Activated CD8-positive, alpha-beta memory T cell treated with anti-CD3 and anti-CD28 coated beads for 1 hour (primary cell): ENCODE measurements around the gene MS4A5.
"Not testable (repeated sequence)": the region's sequence is repeated elsewhere in the genome, so short reads cannot be mapped to it uniquely, and the experiment has no call there.

Source experiments
- DNase-seq, 2 donors: peaks; one replicate each; pipeline ENCODE4 v3.0.0-alpha.2; 2020; ENCODE audit warnings: low read depth in 1 of 2; ENCODE audit errors: extremely low read depth in 1 of 2

Gene MS4A5

GRCh38 chr11:60429272-60429671 is at the start of gene MS4A5:
TSS of gene MS4A5 (plus strand) at chr11:60429572. CDS start at chr11:60429675, 103 bp downstream.
- no peak for DNase-seq

DNA sequence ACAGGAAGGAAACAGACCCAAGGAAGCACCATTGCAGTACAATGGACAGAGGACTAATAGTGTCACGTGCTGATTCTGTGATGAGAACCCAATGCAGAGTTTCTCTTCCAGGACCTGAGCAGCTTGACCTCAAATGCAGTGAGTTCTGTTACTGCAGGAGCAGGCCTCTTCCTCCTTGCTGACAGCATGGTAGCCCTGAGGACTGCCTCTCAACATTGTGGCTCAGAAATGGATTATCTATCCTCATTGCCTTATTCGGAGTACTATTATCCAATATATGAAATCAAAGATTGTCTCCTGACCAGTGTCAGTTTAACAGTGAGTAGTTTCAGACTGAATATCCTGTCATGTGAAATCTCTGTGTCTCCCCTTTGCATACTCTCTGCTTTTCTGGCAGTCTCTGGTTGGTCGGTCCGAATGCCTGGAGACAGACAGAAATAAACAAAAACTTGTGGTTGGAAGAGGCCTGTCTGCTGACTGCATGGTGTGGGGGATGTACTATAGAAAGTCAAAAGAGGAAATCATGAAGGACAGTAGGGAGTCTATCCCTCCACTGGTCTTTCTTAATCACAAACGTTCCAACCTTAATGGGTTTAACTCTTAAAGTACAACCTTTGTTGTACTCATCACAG is 40.0 kb upstream of the MS4A5 start:
- DNase-seq = no peak

- DNase-seq = no peak
Measured at GRCh38 chr11:60390419-60390818, 39.0 kb upstream of the MS4A5 start.

DNA sequence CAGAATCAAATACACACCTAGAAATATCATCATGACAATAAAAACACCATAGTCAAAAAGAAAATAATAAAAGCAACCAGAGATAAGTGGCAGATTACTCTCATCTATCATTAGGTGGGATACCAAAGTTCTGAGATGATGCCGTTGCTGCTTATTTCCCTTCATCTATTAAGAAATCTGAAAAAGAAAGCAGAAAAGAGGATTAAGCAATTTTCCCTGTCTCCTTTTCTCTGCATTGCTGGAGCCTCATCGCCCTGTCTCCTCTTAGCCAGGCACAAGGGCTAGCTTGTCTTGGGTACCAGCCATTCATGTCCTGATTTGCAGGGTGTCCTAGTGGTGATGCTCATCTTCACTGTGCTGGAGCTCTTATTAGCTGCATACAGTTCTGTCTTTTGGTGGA is 37.0 kb upstream of the MS4A5 start:
- DNase-seq = no peak

GRCh38 chr11:60393016-60393415 is 36.4 kb upstream of the MS4A5 start:
- DNase-seq = no peak

GRCh38 chr11:60394666-60395380 is 34.5 kb upstream of the MS4A5 start:
- no peak for DNase-seq

GRCh38 chr11:60396382-60396781 is 33.0 kb upstream of the MS4A5 start, which contains the start of gene MS4A14:
TSS of gene MS4A14 (plus strand) at chr11:60396459. CDS start at chr11:60396579, 120 bp downstream.
- DNase-seq = no peak

- no peak for DNase-seq
Measured at GRCh38 chr11:60396799-60397198, 32.6 kb upstream of the MS4A5 start.

DNA sequence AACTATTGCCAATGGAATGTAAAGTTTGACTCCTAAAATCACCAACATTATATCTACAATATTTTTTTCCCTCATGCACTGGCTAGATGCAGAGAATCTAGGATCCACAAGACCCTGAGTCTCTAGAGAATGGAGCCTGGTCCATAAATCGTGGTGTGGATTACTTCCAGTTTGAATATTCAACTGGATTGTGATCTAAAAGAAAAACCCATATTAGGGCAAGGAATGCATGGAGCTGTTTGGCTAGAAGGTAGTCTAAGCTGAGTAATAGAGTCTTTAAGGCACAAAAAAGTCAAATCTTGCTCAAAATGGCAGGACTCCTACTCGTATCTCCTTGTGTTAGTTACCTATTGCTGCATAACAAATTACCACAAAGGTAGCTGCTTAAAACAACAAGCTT is 9.4 kb upstream of the MS4A5 start:
- no peak for DNase-seq

DNA sequence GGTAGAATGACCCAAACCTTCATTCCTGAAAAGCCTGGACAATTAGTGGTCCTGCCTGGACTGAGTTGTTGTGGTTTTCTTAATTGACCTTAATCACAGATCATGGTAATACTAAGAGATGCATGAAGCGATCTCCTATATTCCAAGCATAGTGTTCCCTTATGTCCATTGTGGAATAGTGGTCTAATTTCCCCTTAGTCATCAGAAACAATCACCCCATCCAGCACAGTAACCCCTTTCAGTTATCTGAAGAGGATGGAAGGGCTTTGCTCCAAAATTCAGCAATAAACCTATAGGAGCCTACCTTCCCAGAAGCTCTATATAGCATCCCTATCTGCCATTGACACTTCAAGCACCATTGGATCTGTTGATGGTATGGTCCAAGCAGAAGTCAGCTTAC is 6.8 kb upstream of the MS4A5 start:
- no peak for DNase-seq

DNA sequence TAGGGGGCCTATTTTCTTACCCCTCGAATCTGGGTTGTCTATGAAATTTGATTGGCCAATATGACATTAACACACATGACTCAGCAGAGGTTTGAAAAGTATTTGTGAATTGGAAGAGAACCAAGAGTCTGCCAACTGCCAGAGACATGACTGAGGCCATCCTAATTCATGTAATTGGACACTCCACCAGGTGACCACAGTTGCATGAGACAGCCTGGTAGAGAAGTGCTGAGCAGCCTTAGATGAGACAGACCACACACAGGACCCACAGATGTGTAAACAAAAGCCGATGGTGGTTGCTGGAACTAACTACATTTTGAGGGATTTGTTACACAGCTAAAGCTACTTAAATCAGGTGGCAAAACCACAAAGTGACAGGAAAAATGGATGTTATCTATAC is 855 bp upstream of the MS4A5 start:
- no peak for DNase-seq

GRCh38 chr11:60431251-60431650 is 1.9 kb downstream of the MS4A5 start:
- DNase-seq = no peak

GRCh38 chr11:60433401-60433800 is 4.0 kb downstream of the MS4A5 start:
- no peak for DNase-seq

DNA sequence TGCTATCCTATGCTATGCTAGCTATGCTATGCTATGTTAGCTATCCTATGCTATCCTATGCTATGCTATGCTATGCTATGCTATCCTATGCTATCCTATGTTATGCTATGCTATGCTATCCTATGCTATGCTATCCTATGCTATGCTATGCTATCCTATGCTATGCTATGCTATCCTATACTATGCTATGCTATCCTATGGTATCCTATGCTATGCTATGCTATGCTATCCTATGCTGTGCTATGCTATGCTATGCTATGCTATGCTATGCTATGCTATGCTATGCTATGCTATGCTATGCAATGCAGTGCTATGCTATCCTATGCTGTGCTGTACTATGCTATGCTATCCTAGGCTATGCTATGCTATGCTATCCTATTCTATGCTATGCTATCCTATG is 17.7 kb downstream of the MS4A5 start:
- DNase-seq = no peak

DNA sequence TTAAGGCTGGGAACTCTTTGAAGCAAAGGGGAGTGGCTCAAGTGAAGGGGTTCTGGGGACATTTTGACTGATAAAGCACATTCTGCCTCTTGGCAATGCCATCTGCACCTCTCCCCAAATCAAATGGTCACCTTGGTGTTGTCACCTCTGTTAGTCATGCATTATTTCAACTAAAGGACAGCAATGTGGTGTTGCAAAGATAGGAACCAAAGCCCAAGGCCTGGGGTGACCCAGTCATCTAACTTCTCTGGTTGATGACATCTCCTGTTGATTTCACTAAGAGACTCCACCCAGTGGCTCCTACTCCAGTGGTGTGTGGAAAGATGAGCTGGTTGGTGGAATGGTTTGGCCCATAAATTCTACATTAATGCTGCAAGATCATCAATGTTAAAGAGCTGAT is 18.5 kb downstream of the MS4A5 start:
- DNase-seq = no peak

DNA sequence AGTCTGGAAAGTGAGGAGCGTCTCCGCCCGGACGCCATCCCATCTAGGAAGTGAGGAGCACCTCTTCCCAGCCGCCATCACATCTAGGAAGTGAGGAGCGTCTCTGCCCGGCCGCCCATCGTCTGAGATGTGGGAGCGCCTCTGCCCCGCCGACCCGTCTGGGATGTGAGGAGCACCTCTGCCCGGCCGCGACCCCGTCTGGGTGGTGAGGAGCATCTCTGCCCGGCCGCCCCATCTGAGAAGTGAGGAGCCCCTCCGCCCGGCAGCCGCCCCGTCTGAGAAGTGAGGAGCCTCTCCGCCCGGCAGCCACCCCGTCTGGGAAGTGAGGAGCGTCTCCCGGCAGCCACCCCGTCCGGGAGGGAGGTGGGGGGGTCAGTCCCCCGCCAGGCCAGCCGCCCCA is 21.8 kb downstream of the MS4A5 start:
- not testable (repeated sequence) for DNase-seq

DNA sequence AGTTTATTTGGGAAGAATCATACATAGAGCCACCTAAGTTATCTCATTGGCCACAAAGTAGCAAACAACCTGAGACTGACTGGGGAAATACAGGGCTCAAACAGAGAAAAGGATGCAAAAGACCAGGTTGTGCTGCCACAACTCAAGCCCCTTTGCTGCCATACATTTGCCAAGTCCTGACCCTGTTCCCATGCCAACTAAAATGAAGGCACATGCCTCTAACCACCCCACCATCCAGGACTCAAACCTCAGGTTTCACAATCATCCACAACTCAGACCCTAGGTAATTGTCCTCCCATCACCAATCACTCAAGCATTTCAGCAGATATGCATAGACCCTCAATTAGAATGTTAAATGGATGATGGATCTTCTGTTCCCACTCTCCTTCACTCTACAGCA is 24.8 kb downstream of the MS4A5 start:
- DNase-seq = no peak

DNA sequence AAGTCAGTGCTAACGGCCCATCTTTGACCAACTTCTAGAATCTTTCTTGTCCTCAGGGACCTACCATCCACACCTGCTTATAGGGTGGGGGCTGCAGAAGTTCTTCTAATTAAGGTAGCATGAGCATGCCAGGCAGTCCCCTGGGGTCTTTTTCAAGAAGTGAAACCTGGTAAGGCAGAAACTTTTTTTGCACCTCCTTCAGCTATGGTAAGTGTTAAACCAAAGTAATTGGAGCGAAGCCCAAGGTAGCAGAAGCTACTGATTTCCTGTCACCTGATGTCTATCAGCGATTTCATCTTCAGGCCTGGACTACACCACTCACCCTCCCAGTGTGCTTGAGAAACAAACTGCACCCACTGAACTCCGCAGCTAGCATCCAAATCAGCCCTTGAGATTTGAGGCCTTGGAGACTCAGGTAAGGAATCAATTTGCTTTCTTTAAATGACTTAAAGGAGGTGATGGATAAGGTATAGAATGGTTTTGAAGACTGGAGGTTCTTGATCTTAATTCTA is 26.2 kb downstream of the MS4A5 start, which contains the start of gene MS4A1:
MS4A1 (plus strand) TSS at position 317 of the 512 bp plus-strand sequence. CDS start 6,528 bp downstream, outside the sequence.
- DNase-seq = no peak

DNA sequence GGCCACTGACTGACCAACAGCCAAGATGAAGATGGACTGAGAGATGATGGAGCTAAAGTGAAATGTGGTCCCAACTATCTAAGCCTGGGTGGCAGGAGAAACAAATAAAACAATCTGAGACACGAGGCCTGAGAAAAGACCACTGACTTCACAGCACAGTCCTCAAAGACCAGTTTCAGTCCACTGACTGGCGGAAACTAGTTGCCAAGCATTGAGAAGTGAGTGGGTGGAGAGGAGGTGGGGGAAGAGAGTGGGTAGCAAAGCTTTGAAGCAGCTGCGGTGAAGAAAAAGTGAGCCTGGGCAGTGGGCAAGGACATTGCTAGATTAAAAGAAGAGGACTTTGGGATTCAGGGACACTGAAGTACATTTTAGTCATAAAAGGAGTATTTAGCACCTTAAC is 28.2 kb downstream of the MS4A5 start:
- no peak for DNase-seq

- DNase-seq = no peak
Measured at GRCh38 chr11:60459345-60459744, 30.0 kb downstream of the MS4A5 start.

- DNase-seq = no peak
Measured at GRCh38 chr11:60468829-60469228, 39.5 kb downstream of the MS4A5 start.

- no peak for DNase-seq
Measured at GRCh38 chr11:60469723-60470122, 40.4 kb downstream of the MS4A5 start.
